H1 (cell line): Measurements from ENCODE around the gene PEX5L. TPM values are rescaled to one million over a fixed set of nuclear protein-coding genes. Genes with fewer than 3 reads are reported as not detected.

Experiments
- CTCF ChIA-PET: fragments of 300-600 bp; sonication (Branson Sonifier 250); formaldehyde crosslinking; loops from one replicate; lab custom pipeline; 2021; ENCODE audit not compliant: partially characterized antibody; lab: Charles Lee
- POLR2A ChIA-PET: fragments of 300-600 bp; sonication (Branson Sonifier 250); formaldehyde crosslinking; loops from one replicate; lab custom pipeline; 2021; ENCODE audit warnings: inconsistent platforms; ENCODE audit not compliant: partially characterized antibody; lab: Charles Lee
- DNase-seq, 2 experiments: peaks; one replicate each; pipeline versions ENCODE4 v3.0.0 to v3.0.0-alpha.2; 2010 to 2022; ENCODE audit warnings: low spot score in 2 of 2, low read depth in 1 of 2, mixed read lengths in 1 of 2
- FAIRE-seq: peaks from 2 replicates; lab custom pipeline; 2011; peaks lifted over from hg19 to GRCh38; lab: Jason Lieb, UNC
- H2AFZ ChIP-seq: 2 replicates; pipeline ENCODE4 v1.8.1; 2012; ENCODE audit warnings: low read length, inconsistent platforms
- H2AK5ac ChIP-seq: 2 replicates; pipeline ENCODE4 v1.6.1; 2013; ENCODE audit warnings: low read depth, low read length
- H2BK120ac ChIP-seq: replicated peaks from 2 replicates; pipeline ENCODE3; 2013; ENCODE audit warnings: low read depth, low read length, inconsistent platforms
- H2BK12ac ChIP-seq: 2 replicates; pipeline ENCODE4 v1.6.1; 2013; ENCODE audit warnings: low read depth, low read length
- H2BK15ac ChIP-seq: 2 replicates; pipeline ENCODE4 v1.6.1; 2013; ENCODE audit warnings: low read length
- H2BK20ac ChIP-seq: 2 replicates; pipeline ENCODE4 v1.6.1; 2013; ENCODE audit warnings: low read length
- H2BK5ac ChIP-seq: 2 replicates; pipeline ENCODE4 v1.6.1; 2013; ENCODE audit warnings: low read depth, low read length
- H3K14ac ChIP-seq: 2 replicates; pipeline ENCODE4 v1.6.1; 2013; ENCODE audit warnings: inconsistent platforms; ENCODE audit not compliant: insufficient read length
- H3K18ac ChIP-seq: 2 replicates; pipeline ENCODE4 v1.6.1; 2013; ENCODE audit warnings: low read length; ENCODE audit errors: extremely low read depth
- H3K23ac ChIP-seq: 2 replicates; pipeline ENCODE4 v1.6.1; 2013; ENCODE audit warnings: inconsistent platforms; ENCODE audit not compliant: insufficient read length
- H3K23me2 ChIP-seq: 2 replicates; pipeline ENCODE4 v1.6.1; 2013; ENCODE audit warnings: low read depth, low read length
- H3K27ac ChIP-seq: 2 replicates; pipeline ENCODE4 v1.6.1; 2011; ENCODE audit warnings: low read depth, low read length, inconsistent platforms
- H3K27me3 ChIP-seq, 4 experiments: replicated peaks in 1 of 4; 1 replicate in 1 of 4; 2 replicates in 3 of 4; pipeline versions ENCODE4 v1.6.1 to v1.8.1; 2011 to 2013; ENCODE audit warnings: low read length in 3 of 4, mild to moderate bottlenecking in 3 of 4, inconsistent platforms in 2 of 4, mixed read lengths in 2 of 4, moderate library complexity in 1 of 4; ENCODE audit not compliant: control insufficient read depth in 3 of 4, insufficient read depth in 3 of 4; ENCODE audit errors: extremely low read depth in 1 of 4
- H3K36me3 ChIP-seq, 4 experiments: 2 replicates each; pipeline versions ENCODE4 v1.6.1 to v1.8.1; 2011 to 2013; ENCODE audit warnings: mild to moderate bottlenecking in 4 of 4, low read length in 3 of 4, moderate library complexity in 2 of 4, control low read depth in 1 of 4, inconsistent platforms in 1 of 4; ENCODE audit not compliant: insufficient read depth in 4 of 4, control insufficient read depth in 2 of 4
- H3K4ac ChIP-seq: replicated peaks from 2 replicates; pipeline ENCODE3; 2013; ENCODE audit warnings: low read length, low read depth, mixed read lengths, inconsistent platforms; ENCODE audit not compliant: insufficient read length
- H3K4me1 ChIP-seq, 4 experiments: replicated peaks in 1 of 4; 1 replicate in 1 of 4; 2 replicates in 3 of 4; pipeline versions ENCODE4 v1.6.1 to v1.8.1; 2011 to 2013; ENCODE audit warnings: low read length in 3 of 4, inconsistent platforms in 2 of 4, mixed read lengths in 1 of 4; ENCODE audit not compliant: insufficient read depth in 4 of 4, control insufficient read depth in 3 of 4
- H3K4me2 ChIP-seq, 2 experiments: 2 replicates each; pipeline versions ENCODE4 v1.6.1 to v1.8.1; 2011 to 2013; ENCODE audit warnings: low read depth in 2 of 2, low read length in 2 of 2, control low read depth in 1 of 2, inconsistent platforms in 1 of 2, mild to moderate bottlenecking in 1 of 2; ENCODE audit not compliant: insufficient read depth in 1 of 2
- H3K4me3 ChIP-seq, 4 experiments: fragments of 200-600, 300-600 bp in 1 of 4; sonication (generic), shearing (Covaris generic), sonication (Bioruptor Twin) in 1 of 4; 2 replicates each; pipeline versions ENCODE4 v1.5.1 to v1.8.1; 2011 to 2016; ENCODE audit warnings: low read length in 4 of 4, low read depth in 3 of 4, control low read depth in 2 of 4, inconsistent platforms in 2 of 4, mild to moderate bottlenecking in 2 of 4, mixed read lengths in 1 of 4, moderate library complexity in 1 of 4; ENCODE audit not compliant: insufficient read depth in 2 of 4; ENCODE audit errors: extremely low read depth in 1 of 4
- H3K56ac ChIP-seq: replicated peaks from 2 replicates; pipeline ENCODE3; 2013; ENCODE audit warnings: low read depth, mild to moderate bottlenecking, mixed read lengths, low read length, inconsistent platforms; ENCODE audit not compliant: insufficient read length
- H3K79me1 ChIP-seq: 2 replicates; pipeline ENCODE4 v1.6.1; 2013; ENCODE audit warnings: low read depth, low read length, control low read depth
- H3K79me2 ChIP-seq, 2 experiments: 2 replicates each; pipeline versions ENCODE4 v1.6.1 to v1.8.1; 2012 to 2013; ENCODE audit warnings: low read length in 2 of 2, mild to moderate bottlenecking in 2 of 2, inconsistent platforms in 1 of 2; ENCODE audit not compliant: insufficient read depth in 2 of 2, control insufficient read depth in 1 of 2
- H3K9ac ChIP-seq, 4 experiments: replicated peaks in 1 of 4; 1 replicate in 1 of 4; 2 replicates in 3 of 4; pipeline versions ENCODE4 v1.6.1 to v1.8.1; 2011 to 2013; ENCODE audit warnings: low read depth in 3 of 4, low read length in 3 of 4, control low read depth in 2 of 4, mild to moderate bottlenecking in 2 of 4, moderate library complexity in 2 of 4, inconsistent platforms in 1 of 4; ENCODE audit errors: extremely low read depth in 1 of 4
- H3K9me3 ChIP-seq, 2 experiments: 2 replicates each; pipeline versions ENCODE4 v1.6.1 to v1.8.1; 2012 to 2013; ENCODE audit warnings: mild to moderate bottlenecking in 2 of 2, moderate library complexity in 2 of 2, control low read depth in 1 of 2, inconsistent platforms in 1 of 2, low read depth in 1 of 2, low read length in 1 of 2, mixed read lengths in 1 of 2; ENCODE audit not compliant: insufficient read depth in 2 of 2
- H4K20me1 ChIP-seq, 2 experiments: replicated peaks in 1 of 2; 2 replicates each; pipeline versions ENCODE3 to v1.8.1; 2011 to 2013; ENCODE audit warnings: inconsistent platforms in 2 of 2, low read length in 2 of 2, mild to moderate bottlenecking in 1 of 2; ENCODE audit not compliant: insufficient read depth in 2 of 2, control insufficient read depth in 1 of 2
- H4K5ac ChIP-seq: 2 replicates; pipeline ENCODE4 v1.6.1; 2013; ENCODE audit warnings: low read length, low read depth, mixed read lengths, inconsistent platforms; ENCODE audit not compliant: insufficient read length
- H4K8ac ChIP-seq: 2 replicates; pipeline ENCODE4 v1.8.0; 2013; ENCODE audit warnings: mild to moderate bottlenecking, moderate library complexity, low read length, inconsistent platforms; ENCODE audit not compliant: insufficient read depth; ENCODE audit errors: extremely low read depth
- H4K91ac ChIP-seq: replicated peaks from 2 replicates; pipeline ENCODE3; 2013; ENCODE audit warnings: low read length, mixed read lengths, inconsistent platforms; ENCODE audit not compliant: insufficient read length
- ASH2L ChIP-seq: fragments of 200-600, 300-600 bp; sonication (generic); IDR thresholded peaks from one replicate; pipeline ENCODE4 v1.7.1; 2017; ENCODE audit warnings: low read length
- ATF3 ChIP-seq: IDR thresholded peaks from 2 replicates; pipeline ENCODE4 v1.6.1; 2011; ENCODE audit warnings: low read depth, mild to moderate bottlenecking, low read length; ENCODE audit not compliant: insufficient read depth
- BACH1 ChIP-seq: IDR thresholded peaks from 2 replicates; pipeline ENCODE4 v1.6.1; 2012; ENCODE audit warnings: low read length, improper control_type of control experiment
- CBX8 ChIP-seq: fragments of 300-800, 300-1000 bp; sonication (generic); IDR thresholded peaks from 2 replicates; pipeline ENCODE4 v1.7.1; 2016; ENCODE audit warnings: low read depth, low read length, borderline replicate concordance
- EP300 ChIP-seq, 2 experiments: IDR thresholded peaks; 1 replicate in 1 of 2; 2 replicates in 1 of 2; pipeline ENCODE4 v1.6.1; 2011 to 2012; ENCODE audit warnings: low read depth in 2 of 2, low read length in 2 of 2, mild to moderate bottlenecking in 2 of 2, borderline replicate concordance in 1 of 2, inconsistent platforms in 1 of 2, moderate library complexity in 1 of 2
- JUND ChIP-seq: IDR thresholded peaks from 2 replicates; pipeline ENCODE4 v1.6.1; 2011; ENCODE audit warnings: mild to moderate bottlenecking, improper control_type of control experiment, low read length
- PHF8 ChIP-seq: fragments of 200-600 bp; sonication (generic); conservative IDR thresholded peaks from 2 replicates; pipeline ENCODE4 v1.7.1; 2012; ENCODE audit warnings: low read depth, mild to moderate bottlenecking, inconsistent platforms, low read length, moderate library complexity
- POU5F1 ChIP-seq: IDR thresholded peaks from 2 replicates; pipeline ENCODE4 v1.6.1; 2011; ENCODE audit warnings: low read depth, mild to moderate bottlenecking, low read length, moderate library complexity
- RXRA ChIP-seq: IDR thresholded peaks from 2 replicates; pipeline ENCODE4 v1.6.1; 2011; ENCODE audit warnings: low read depth, mild to moderate bottlenecking, low read length, moderate library complexity; ENCODE audit not compliant: insufficient read depth
- SIRT6 ChIP-seq: IDR thresholded peaks from one replicate; pipeline ENCODE4 v1.7.1; 2012; ENCODE audit warnings: low read length, inconsistent platforms
- SRF ChIP-seq: IDR thresholded peaks from 2 replicates; pipeline ENCODE4 v1.6.1; 2011; ENCODE audit warnings: mild to moderate bottlenecking, low read depth, low read length, moderate library complexity
- SUZ12 ChIP-seq: fragments of 200-600 bp; sonication (generic); IDR thresholded peaks from 2 replicates; pipeline ENCODE4 v1.6.1; 2012; ENCODE audit warnings: mild to moderate bottlenecking, inconsistent platforms, low read length, moderate library complexity, mixed read lengths
- TCF12 ChIP-seq: IDR thresholded peaks from 2 replicates; pipeline ENCODE4 v1.6.1; 2011; ENCODE audit warnings: low read depth, mild to moderate bottlenecking, low read length
- YY1 ChIP-seq: IDR thresholded peaks from 2 replicates; pipeline ENCODE4 v1.6.1; 2011; ENCODE audit warnings: low read depth, mild to moderate bottlenecking, low read length
- WGBS, 2 experiments: shearing (Covaris generic) in 1 of 2; methylation state at CpG; one replicate each; pipeline versions ENCODE4 v1.1.6 to v1.1.7; 2013 to 2015; ENCODE audit warnings: low lambda C conversion rate in 2 of 2, mixed read lengths in 2 of 2, inconsistent platforms in 1 of 2, low coverage in 1 of 2, missing lambda C conversion rate in 1 of 2; ENCODE audit not compliant: insufficient replicate concordance in 2 of 2, insufficient coverage in 1 of 2, insufficient read length in 1 of 2; ENCODE audit errors: extremely low coverage in 1 of 2, missing lambda C conversion rate in 1 of 2; 5-methylcytosine and 5-hydroxymethylcytosine counted together
- polyA plus RNA-seq, 7 experiments: library from polyadenylated mRNA; depleted of rRNA in 3 of 7; stranded (reverse) in 5 of 7; unstranded in 2 of 7; fragments of >200 nt in 5 of 7; fragments of 200-250 nt in 2 of 7; gene quantifications; 1 replicate in 5 of 7; 2 replicates in 1 of 7; 4 replicates in 1 of 7; pipeline versions ENCODE4 v1.2.1 to v1.2.3, GENCODE V29; 2011 to 2013; ENCODE audit warnings: missing spikeins in 2 of 7, mixed read lengths in 2 of 7
- total RNA-seq: library from RNA; stranded (reverse); fragmentation: NEBNext Ultra II Directional; extraction: Animal tissue kit (Norgen Biotek cat#: 25700); gene quantifications from 2 replicates; pipeline ENCODE4 v1.2.1, GENCODE V29; 2021

PEX5L gene
- total and polyA plus RNA-seq, 2 of the 8 experiments (the other 6 are each of a cell fraction or from before 2014, with no cell fraction given), result 0.80 to 4.2 TPM

- Histone ChIP-seq H2AFZ (peak overlapping the region; percentile 95), H4K91ac (no peak overlapping the region), H2BK15ac (no peak overlapping the region), H4K20me1 (no peaks in the 10 kb centered on the region), H4K8ac (no peak overlapping the region), H3K79me1 (no peaks in the 10 kb centered on the region), H3K79me2 (no peaks in the 10 kb centered on the region), H3K4me2 (peak overlapping the region; percentile 29 to 56; a peak in 3 of 4 replicates), H3K14ac (no peak overlapping the region), H3K23me2 (peaks cover 1% of the 10 kb centered on the region; the same call in 1 of the 2 replicates), H3K4ac (no peak overlapping the region), H2BK5ac (no peak overlapping the region), H3K36me3 (no peaks in the 10 kb centered on the region), H2BK12ac (no peak overlapping the region), H3K18ac (no peak overlapping the region), H2BK20ac (no peak overlapping the region), H3K4me3 (peak overlapping the region in 2 of 4 experiments; percentile 7 to 51; a peak in 4 of 8 replicates), H2AK5ac (no peak overlapping the region), H3K23ac (no peak overlapping the region), H3K56ac (no peak overlapping the region), H2BK120ac (no peak overlapping the region), H3K27ac (no peak overlapping the region), H3K27me3 (no peaks in the 10 kb centered on the region), H3K4me1 (peaks cover 0 to 4% (median 0%) of the 10 kb centered on the region in 4 experiments; a peak in 2 of 7 replicates), H4K5ac (no peak overlapping the region), H3K9me3 (no peaks in the 10 kb centered on the region), H3K9ac (no peak overlapping the region)
- DNase-seq, result no peak
- WGBS, 2 experiments, result 61% methylated on average over 11 of the region's 11 CpGs; no CpG with 5 or more reads in 1 of the 2 experiments
- POLR2A ChIA-PET, result no interaction called here
- FAIRE-seq, result no peak
- CTCF ChIA-PET, result no interaction called here
- TF ChIP-seq POU5F1, result no peak
- TF ChIP-seq YY1, result no peak
- no peak for TF ChIP-seq ATF3
- no peak for TF ChIP-seq ASH2L
- TF ChIP-seq CBX8, result no peak
- TF ChIP-seq SIRT6, result no peak
- no peak for TF ChIP-seq SRF
- TF ChIP-seq PHF8, result no peak
- TF ChIP-seq SUZ12, result no peak
- no peak for TF ChIP-seq RXRA
- TF ChIP-seq JUND, result no peak
- no peak for TF ChIP-seq EP300 (IDR thresholded peaks at IDR 0.05; ENCODE audit: borderline replicate concordance in 1 of 2, low read depth in 2 of 2, low read length in 2 of 2)
- TF ChIP-seq TCF12, result no peak
- no peak for TF ChIP-seq BACH1
Observed at GRCh38 chr3:179942553-179943075, 94.1 kb downstream of the PEX5L start.
